ENCODE measurements around the gene CMIP. TPM values are rescaled to one million over a fixed set of nuclear protein-coding genes. Genes with fewer than 3 reads are reported as not detected.

CMIP gene
- polyA plus RNA-seq, 1 of the 3 experiments (the other 2 are of a cell fraction) = 5.4 TPM

DNA sequence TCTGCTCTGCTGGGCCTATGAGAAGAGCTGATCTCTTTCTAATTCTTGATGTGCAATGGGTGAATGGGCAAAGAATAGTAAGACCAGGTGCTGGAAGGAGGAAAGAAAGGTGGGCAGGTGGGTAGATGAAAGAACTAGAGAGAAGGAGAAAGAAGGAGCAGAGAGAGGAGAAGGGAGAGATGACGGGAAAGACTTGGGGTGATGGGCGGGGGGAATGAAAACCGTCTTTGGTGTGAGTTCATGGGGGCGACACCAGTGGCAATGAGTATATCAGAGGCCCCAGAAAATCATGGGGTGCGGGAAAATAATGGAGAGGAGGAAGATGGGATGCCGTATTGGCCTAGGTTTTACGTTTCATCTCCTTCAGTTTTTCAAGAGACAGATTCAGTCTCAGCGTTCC is 205.7 kb downstream of the CMIP start:
- H3K4me1 ChIP-seq (ENCODE audit: control insufficient read depth in 1 of 2, insufficient read depth in 2 of 2, low read depth in 1 of 2, low read length in 1 of 2) = peaks cover 7 to 12% of the 10 kb centered on the region in 2 experiments; a peak in 1 of 4 replicates
- no peaks in the 10 kb centered on the region for H3K9me2 ChIP-seq
- CTCF ChIA-PET = interaction anchor here (1.2 kb wide), 1 partner anchor 47 kb away, joined by 3 read pairs; no protein-coding TSS in a partner anchor
- 92% methylated on average over 8 of the region's 8 CpGs for WGBS (ENCODE audit: low lambda C conversion rate)
- no peaks in the 10 kb centered on the region for H3K9me3 ChIP-seq
- H3K4me2 ChIP-seq = no peak overlapping the region
- H3K27ac ChIP-seq (ENCODE audit: low read depth in 2 of 2, low read length in 1 of 2) = no peak overlapping the region
- H2AFZ ChIP-seq (ENCODE audit: low read depth) = no peak overlapping the region
- no peak overlapping the region for H3K4me3 ChIP-seq (ENCODE audit: low read depth in 2 of 2, low read length in 1 of 2)
- peaks cover 0 to 11% of the 10 kb centered on the region in 2 experiments for H3K36me3 ChIP-seq (replicated peaks in 1 of 2; ENCODE audit: control insufficient read depth in 1 of 2, insufficient read depth in 2 of 2, low read length in 1 of 2)
- no peak for DNase-seq
- POLR2A ChIA-PET = no interaction called here
- no peaks in the 10 kb centered on the region for H3K27me3 ChIP-seq (ENCODE audit: insufficient read depth)
- peaks cover 5% of the 10 kb centered on the region for H3F3A ChIP-seq (replicated peaks; ENCODE audit: insufficient read depth)
- H4K20me1 ChIP-seq (ENCODE audit: insufficient read depth) = peaks cover 3% of the 10 kb centered on the region; the same call in 1 of the 2 replicates
- TF ChIP-seq IRF3 (IDR thresholded peaks at IDR 0.05; ENCODE audit: low read depth, low read length) = no peak
- TF ChIP-seq REST (IDR thresholded peaks at IDR 0.05; ENCODE audit: low read depth, low read length) = no peak
- TF ChIP-seq YY1 (IDR thresholded peaks at IDR 0.05; ENCODE audit: low read depth) = no peak
- no peak for TF ChIP-seq RAD21 (IDR thresholded peaks at IDR 0.05; ENCODE audit: low read length)
- TF ChIP-seq JUND (IDR thresholded peaks at IDR 0.05) = no peak
- TF ChIP-seq GABPA (IDR thresholded peaks at IDR 0.05; ENCODE audit: low read depth) = no peak
- TF ChIP-seq USF1 (IDR thresholded peaks at IDR 0.05; ENCODE audit: borderline replicate concordance, low read depth) = no peak
- TF ChIP-seq SIN3A (IDR thresholded peaks at IDR 0.05; ENCODE audit: borderline replicate concordance, low read depth, low read length) = no peak
- TF ChIP-seq FOXM1 (IDR thresholded peaks at IDR 0.05; ENCODE audit: low read depth) = no peak
- no peak for TF ChIP-seq POLR2AphosphoS5 (IDR thresholded peaks at IDR 0.05; ENCODE audit: low read depth, low read length)
- no peak for TF ChIP-seq RFX5 (IDR thresholded peaks at IDR 0.05; ENCODE audit: low read length)
- no peak for TF ChIP-seq NFIC (IDR thresholded peaks at IDR 0.05; ENCODE audit: borderline replicate concordance)
- TF ChIP-seq FOXJ3 (CRISPR knock-in tag; IDR thresholded peaks at IDR 0.05) = no peak
- no peak for TF ChIP-seq RCOR1 (IDR thresholded peaks at IDR 0.05; ENCODE audit: low read length)
- no peaks in the 10 kb centered on the region for H3K79me2 ChIP-seq (ENCODE audit: insufficient read depth)
- no peak overlapping the region for H3K9ac ChIP-seq

Measured in SK-N-SH (cell line).